ELF-1 (cell line): ENCODE results near the gene PGA4.

ENCODE experiments used
- DNase-seq: peaks from one replicate; pipeline ENCODE4 v3.0.0-alpha.2; 2016; ENCODE audit warnings: low read depth, low spot score

PGA4 gene

GRCh38 chr11:61279934-61280659 lies 58.0 kb downstream of the PGA4 start:
- no peak for DNase-seq

- no peak for DNase-seq
These were observed 58.9 kb downstream of the PGA4 start for GRCh38 chr11:61280883-61281580.
